ENCODE results near the gene FBXW7.

The FBXW7 gene

DNA sequence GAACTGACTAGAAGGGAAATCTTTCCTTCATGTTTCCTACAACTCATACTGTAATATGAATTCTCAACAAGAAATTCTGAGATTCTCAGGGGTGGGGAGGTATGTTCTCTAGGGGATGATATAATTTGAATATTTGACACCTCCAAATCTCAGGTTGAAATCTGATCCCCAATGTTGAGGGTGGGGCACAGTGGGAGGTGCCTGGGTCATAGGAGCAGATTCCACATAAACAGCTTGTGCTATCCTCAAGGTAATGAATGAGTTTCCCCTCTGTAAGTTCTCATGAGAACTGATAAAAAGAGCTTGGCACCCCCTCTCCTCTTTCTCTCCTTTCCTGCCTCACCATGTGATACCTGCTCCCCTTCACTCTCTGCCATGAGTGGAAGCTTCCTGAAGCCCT is 21.5 kb downstream of the FBXW7 start:
- TF ChIP-seq, protein P1, sequence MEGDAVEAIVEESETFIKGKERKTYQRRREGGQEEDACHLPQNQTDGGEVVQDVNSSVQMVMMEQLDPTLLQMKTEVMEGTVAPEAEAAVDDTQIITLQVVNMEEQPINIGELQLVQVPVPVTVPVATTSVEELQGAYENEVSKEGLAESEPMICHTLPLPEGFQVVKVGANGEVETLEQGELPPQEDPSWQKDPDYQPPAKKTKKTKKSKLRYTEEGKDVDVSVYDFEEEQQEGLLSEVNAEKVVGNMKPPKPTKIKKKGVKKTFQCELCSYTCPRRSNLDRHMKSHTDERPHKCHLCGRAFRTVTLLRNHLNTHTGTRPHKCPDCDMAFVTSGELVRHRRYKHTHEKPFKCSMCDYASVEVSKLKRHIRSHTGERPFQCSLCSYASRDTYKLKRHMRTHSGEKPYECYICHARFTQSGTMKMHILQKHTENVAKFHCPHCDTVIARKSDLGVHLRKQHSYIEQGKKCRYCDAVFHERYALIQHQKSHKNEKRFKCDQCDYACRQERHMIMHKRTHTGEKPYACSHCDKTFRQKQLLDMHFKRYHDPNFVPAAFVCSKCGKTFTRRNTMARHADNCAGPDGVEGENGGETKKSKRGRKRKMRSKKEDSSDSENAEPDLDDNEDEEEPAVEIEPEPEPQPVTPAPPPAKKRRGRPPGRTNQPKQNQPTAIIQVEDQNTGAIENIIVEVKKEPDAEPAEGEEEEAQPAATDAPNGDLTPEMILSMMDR (IDR thresholded peaks at IDR 0.05; ENCODE audit: insufficient read depth, low read depth, low read length, missing control alignments): no peak
- DNase-seq (ENCODE audit: low read depth): no peak
- no peak overlapping the region for H3K4me3 ChIP-seq (ENCODE audit: low read length)

DNA sequence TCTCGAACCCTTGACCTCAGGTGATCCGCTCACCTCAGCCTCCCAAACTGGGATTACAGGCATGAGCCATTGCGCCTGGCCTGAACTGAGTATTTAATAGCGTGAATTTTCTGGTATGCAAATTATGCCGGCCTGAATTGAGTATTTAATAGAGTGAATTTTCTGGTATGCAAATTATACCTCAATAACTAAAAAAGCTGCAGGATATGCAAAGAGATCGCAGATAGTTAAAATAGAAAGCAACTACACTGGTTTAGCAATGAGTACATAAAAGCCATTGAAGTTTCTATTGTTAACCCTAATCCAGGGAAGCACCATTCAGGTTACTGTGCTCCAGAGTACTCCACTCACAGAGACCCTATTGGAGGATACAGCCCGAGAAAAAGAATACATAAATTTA is 22.8 kb downstream of the FBXW7 start:
- TF ChIP-seq, protein P1 (IDR thresholded peaks at IDR 0.05; ENCODE audit: insufficient read depth, low read depth, low read length, missing control alignments): no peak
- DNase-seq (ENCODE audit: low read depth): no peak
- no peak overlapping the region for H3K4me3 ChIP-seq (ENCODE audit: low read length)

DNA sequence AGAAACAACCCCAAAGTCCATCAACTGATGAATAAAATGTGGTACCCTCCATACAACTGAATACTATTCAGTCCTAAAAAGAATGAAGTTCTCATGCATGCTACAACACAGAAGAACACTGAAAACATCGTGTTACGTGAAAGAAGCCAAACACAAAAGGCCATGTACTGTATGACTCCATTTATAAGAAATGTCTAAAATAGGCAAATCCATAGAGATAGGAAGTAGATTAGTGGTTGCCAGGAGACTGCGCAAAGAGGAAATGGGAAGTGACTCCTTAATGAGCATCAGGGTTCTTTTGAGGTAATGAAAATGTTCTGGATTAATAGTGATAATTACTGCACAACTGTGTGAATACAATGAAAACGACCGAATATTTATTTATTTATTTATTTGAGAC is 23.4 kb downstream of the FBXW7 start:
- TF ChIP-seq, protein P1 (IDR thresholded peaks at IDR 0.05; ENCODE audit: insufficient read depth, low read depth, low read length, missing control alignments): no peak
- H3K4me3 ChIP-seq (ENCODE audit: low read length): no peak overlapping the region
- no peak for DNase-seq (ENCODE audit: low read depth)

DNA sequence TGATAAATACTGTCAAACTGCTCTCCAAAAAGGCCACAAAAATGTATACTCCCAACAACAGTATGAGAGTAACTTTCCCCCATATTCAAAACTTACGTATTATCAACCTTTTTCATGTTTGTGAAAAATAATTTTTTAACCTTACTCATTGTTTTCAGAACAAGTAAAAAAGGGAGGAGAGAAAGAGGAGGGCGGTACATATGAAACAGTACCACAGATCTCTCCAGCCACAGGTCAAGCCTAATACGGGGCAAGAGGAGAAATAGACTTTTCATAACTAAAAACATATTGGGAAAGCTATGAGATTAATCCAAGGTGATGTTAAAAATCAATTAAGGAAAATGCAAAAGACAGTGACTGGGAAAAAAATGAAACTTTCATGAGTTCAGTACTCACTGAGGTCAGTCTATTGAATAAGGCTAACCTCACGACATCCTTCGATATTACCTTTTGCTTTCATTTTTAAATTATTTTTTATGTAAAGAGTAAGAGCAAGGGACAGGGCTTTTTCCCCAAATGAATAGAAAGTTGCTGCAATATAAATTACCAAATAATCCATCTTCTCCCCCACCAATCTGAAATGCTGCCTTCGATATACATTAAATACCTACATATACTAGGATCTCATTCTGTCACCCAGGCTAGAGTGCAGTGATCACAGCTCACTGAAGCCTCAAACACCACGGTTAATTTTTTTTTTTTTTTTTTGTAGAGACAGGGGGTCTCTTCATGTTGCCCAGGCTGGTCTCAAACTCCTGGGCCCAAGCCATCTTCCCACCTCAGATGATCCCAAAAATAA is 25.3 kb downstream of the FBXW7 start:
- TF ChIP-seq, protein P1 (IDR thresholded peaks at IDR 0.05; ENCODE audit: insufficient read depth, low read depth, low read length, missing control alignments): no peak
- DNase-seq (ENCODE audit: low read depth): no peak
- no peak overlapping the region for H3K4me3 ChIP-seq (ENCODE audit: low read length)

DNA sequence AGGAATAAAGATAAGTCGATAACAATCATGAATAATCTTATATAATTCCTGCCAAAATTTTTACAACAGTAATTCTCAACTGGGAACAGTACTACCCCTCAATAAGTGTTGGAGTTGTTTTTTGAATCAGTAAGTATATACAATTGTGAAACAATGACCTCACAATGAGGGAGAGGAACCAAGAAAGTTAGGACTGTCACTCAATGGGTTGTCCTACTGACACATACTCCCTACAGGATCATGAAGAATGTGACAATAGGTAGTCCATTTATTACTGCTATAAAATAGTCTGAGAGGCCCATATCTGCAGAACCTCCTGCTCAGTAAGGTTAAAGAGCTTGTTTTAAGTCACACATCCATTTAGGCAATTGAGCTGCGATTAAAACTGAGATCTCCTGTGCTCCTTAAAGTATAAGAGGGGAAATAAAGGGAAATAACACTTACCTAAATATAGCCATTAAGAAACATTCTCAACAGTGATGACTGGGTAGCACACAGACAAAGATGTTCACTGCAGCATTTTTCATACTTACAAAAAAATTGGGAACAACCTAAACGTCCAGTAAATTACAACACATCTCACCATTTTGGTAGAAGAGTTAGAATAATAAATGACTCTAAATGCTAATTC is 26.2 kb downstream of the FBXW7 start:
- TF ChIP-seq, protein P1 (IDR thresholded peaks at IDR 0.05; ENCODE audit: insufficient read depth, low read depth, low read length, missing control alignments): no peak

DNA sequence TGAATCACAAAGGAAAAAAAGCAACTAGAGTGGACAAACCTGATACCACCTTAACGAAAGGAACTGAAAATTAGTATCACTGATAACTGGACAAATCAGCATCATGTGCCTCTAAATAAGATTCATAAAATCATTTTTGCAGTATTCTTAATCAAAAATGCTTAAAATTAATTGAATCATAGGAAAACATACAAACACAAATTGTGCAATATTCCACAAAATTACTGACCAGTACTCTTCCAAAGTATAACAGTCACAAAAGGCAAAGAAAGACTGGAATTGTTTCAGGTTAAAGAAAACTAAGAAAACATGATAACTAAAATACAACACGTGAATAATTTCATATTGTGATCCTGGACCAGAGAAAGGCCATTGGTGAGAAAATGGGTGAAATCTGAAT is 27.1 kb downstream of the FBXW7 start:
- H3K4me3 ChIP-seq (ENCODE audit: low read length): no peak overlapping the region
- no peak for DNase-seq (ENCODE audit: low read depth)
- TF ChIP-seq, protein P1 (IDR thresholded peaks at IDR 0.05; ENCODE audit: insufficient read depth, low read depth, low read length, missing control alignments): no peak

More for the DNA sequence above, 26.2 kb downstream of the FBXW7 start:
- no peak overlapping the region for H3K4me3 ChIP-seq (ENCODE audit: low read length)
- peak; percentile 9 for DNase-seq (ENCODE audit: low read depth)

All from epithelial cell of esophagus (primary cell).